Activated CD4-positive, alpha-beta T cell treated with anti-CD3 and anti-CD28 coated beads, Interleukin-2, Interleukin-6, amounts not matched to agents 100 ng/mL and 50 ng/mL, durations not matched to agents 16 hours and 8 hours (primary cell): ENCODE measurements around the gene DGUOK.
A peak's percentile ranks its signal among the peaks of the same experiment; 100 is the strongest.
"Not testable (repeated sequence)": the region's sequence is repeated elsewhere in the genome, so short reads cannot be mapped to it uniquely, and the experiment has no call there.

Source experiments
- DNase-seq: peaks from one replicate; pipeline ENCODE4 v3.0.0-alpha.2; 2020

DGUOK gene

GRCh38 chr2:73922681-73923080, 4.0 kb upstream of the DGUOK start:
- DNase-seq, result no peak

- no peak for DNase-seq
Observed at GRCh38 chr2:73925033-73925704, 1.5 kb upstream of the DGUOK start.

GRCh38 chr2:73925853-73926492, 707 bp upstream of the DGUOK start:
- no peak for DNase-seq

- no peak for DNase-seq
Observed at GRCh38 chr2:73927344-73927743, 664 bp downstream of the DGUOK start.

- no peak for DNase-seq
Observed at GRCh38 chr2:73928963-73929347, 2.3 kb downstream of the DGUOK start.

GRCh38 chr2:73930386-73930785, 3.7 kb downstream of the DGUOK start:
- no peak for DNase-seq

- peak; percentile 79 for DNase-seq
Observed at GRCh38 chr2:73931531-73932500, 5.1 kb downstream of the DGUOK start.

GRCh38 chr2:73933194-73933593, 6.5 kb downstream of the DGUOK start:
- DNase-seq, result no peak

GRCh38 chr2:73935641-73936040, 9.0 kb downstream of the DGUOK start:
- no peak for DNase-seq

GRCh38 chr2:73937103-73937885, 10.6 kb downstream of the DGUOK start:
- no peak for DNase-seq

- no peak for DNase-seq
Observed at GRCh38 chr2:73937899-73938298, 11.2 kb downstream of the DGUOK start.

GRCh38 chr2:73938718-73939352, 12.2 kb downstream of the DGUOK start:
- DNase-seq, result peak; percentile 53

GRCh38 chr2:73939419-73939818, 12.7 kb downstream of the DGUOK start:
- peak; percentile 18 for DNase-seq

GRCh38 chr2:73940066-73940465, 13.4 kb downstream of the DGUOK start:
- not testable (repeated sequence) for DNase-seq

GRCh38 chr2:73942664-73943063, 16.0 kb downstream of the DGUOK start:
- no peak for DNase-seq

GRCh38 chr2:73944714-73945113, 18.0 kb downstream of the DGUOK start:
- no peak for DNase-seq

GRCh38 chr2:73946215-73946614, 19.5 kb downstream of the DGUOK start:
- no peak for DNase-seq

- no peak for DNase-seq
Observed at GRCh38 chr2:73946666-73947065, 20.0 kb downstream of the DGUOK start.

GRCh38 chr2:73947412-73948018, 20.8 kb downstream of the DGUOK start:
- no peak for DNase-seq

- DNase-seq, result no peak
Observed at GRCh38 chr2:73949802-73950201, 23.1 kb downstream of the DGUOK start.

GRCh38 chr2:73952499-73953446, 26.1 kb downstream of the DGUOK start:
- no peak for DNase-seq
